K562 (cell line): Measurements from ENCODE around the gene SLAMF9. TPM values are rescaled to one million over a fixed set of nuclear protein-coding genes. Genes with fewer than 3 reads are reported as not detected.

Experiments used
- ATAC-seq: fragments of 200-7000 bp; cut with Tn5 transposase; 3 replicates; pipeline ENCODE4 v1.9.1; 2020; ENCODE audit warnings: moderate library complexity
- BruUV-seq: library from RNA; stranded (reverse); fragments of 400-500 nt; replicated peaks from 2 replicates; lab custom pipeline; 2021; lab: Mats Ljungman, UMichigan
- CTCF ChIA-PET: fragments of 300-600 bp; formaldehyde crosslinking; extraction: SDS; loops from one replicate; lab custom pipeline; 2021; ENCODE audit warnings: low intra/inter-chr PET ratio; lab: Yijun Ruan, JAX
- POLR2A ChIA-PET: fragments of 300-600, 350-650 bp; sonication (Branson Sonifier 250); formaldehyde crosslinking; extraction: SDS; loops from one replicate; lab custom pipeline; 2021; ENCODE audit warnings: antibody characterized with exemption, inconsistent platforms; lab: Yijun Ruan, JAX
- DNase-seq, 4 experiments: peaks; one replicate each; pipeline versions ENCODE4 v3.0.0 to v3.0.0-alpha.2; 2011 to 2018; ENCODE audit warnings: low spot score in 3 of 4, mixed read lengths in 3 of 4; ENCODE audit errors: extremely low read depth in 1 of 4
- FAIRE-seq: peaks from 2 replicates; lab custom pipeline; 2011; peaks lifted over from hg19 to GRCh38; lab: Jason Lieb, UNC
- H2AFZ ChIP-seq: 2 replicates; pipeline ENCODE4 v1.6.0; 2011; ENCODE audit warnings: low read depth, low read length, control low read depth, inconsistent platforms
- H3K27ac ChIP-seq: fragments of 200-600 bp; 3 replicates; pipeline ENCODE4 v1.8.0; 2011; ENCODE audit warnings: low read depth, mild to moderate bottlenecking, control low read depth, inconsistent platforms, low read length, moderate library complexity, mixed read lengths; ENCODE audit errors: extremely low read depth
- H3K27me3 ChIP-seq, 2 experiments: fragments of 300-600 bp in 1 of 2; 2 replicates in 1 of 2; 3 replicates in 1 of 2; pipeline versions ENCODE4 v1.6.0 to v1.8.0; 2011; ENCODE audit warnings: inconsistent platforms in 2 of 2, low read length in 2 of 2, mild to moderate bottlenecking in 1 of 2, mixed read lengths in 1 of 2, moderate library complexity in 1 of 2; ENCODE audit not compliant: control insufficient read depth in 2 of 2, insufficient read depth in 2 of 2
- H3K36me3 ChIP-seq: fragments of 300-600 bp; 3 replicates; pipeline ENCODE4 v1.8.0; 2011; ENCODE audit warnings: mild to moderate bottlenecking, low read length, inconsistent platforms; ENCODE audit not compliant: control insufficient read depth, insufficient read depth
- H3K4me1 ChIP-seq, 2 experiments: fragments of 200-600 bp in 1 of 2; replicated peaks in 1 of 2; 2 replicates in 1 of 2; 3 replicates in 1 of 2; pipeline versions ENCODE4 v1.5.1 to v1.8.0; 2011; ENCODE audit warnings: inconsistent platforms in 2 of 2, low read length in 2 of 2, mild to moderate bottlenecking in 1 of 2, mixed read lengths in 1 of 2, moderate library complexity in 1 of 2; ENCODE audit not compliant: control insufficient read depth in 2 of 2, insufficient read depth in 2 of 2
- H3K4me2 ChIP-seq: 2 replicates; pipeline ENCODE4 v1.6.1; 2011; ENCODE audit warnings: low read length, control low read depth, inconsistent platforms, mixed read lengths; ENCODE audit not compliant: insufficient read depth
- H3K4me3 ChIP-seq: fragments of 200-600 bp; sonication (generic), shearing (Covaris generic); 2 replicates; pipeline ENCODE4 v1.5.1; 2016; ENCODE audit warnings: control low read depth, inconsistent platforms
- H3K79me2 ChIP-seq: fragments of 200-600 bp; 3 replicates; pipeline ENCODE4 v1.8.0; 2011; ENCODE audit warnings: low read length, inconsistent platforms; ENCODE audit not compliant: control insufficient read depth, insufficient read depth
- H3K9ac ChIP-seq, 2 experiments: 2 replicates each; pipeline versions ENCODE4 v1.6.0 to v1.6.1; 2011; ENCODE audit warnings: low read depth in 2 of 2, low read length in 2 of 2, control low read depth in 1 of 2, inconsistent platforms in 1 of 2, mild to moderate bottlenecking in 1 of 2, mixed read lengths in 1 of 2; ENCODE audit not compliant: insufficient read depth in 1 of 2
- H3K9me1 ChIP-seq: one replicate; pipeline ENCODE4 v1.6.0; 2011; ENCODE audit warnings: inconsistent platforms, mild to moderate bottlenecking, low read length, moderate library complexity; ENCODE audit not compliant: control insufficient read depth, insufficient read depth
- H3K9me3 ChIP-seq: replicated peaks from 2 replicates; pipeline ENCODE4 v1.5.1; 2011; ENCODE audit warnings: low read depth, low read length, inconsistent platforms; ENCODE audit not compliant: control insufficient read depth, insufficient read depth
- H4K20me1 ChIP-seq: replicated peaks from 2 replicates; pipeline ENCODE4 v1.6.1; 2011; ENCODE audit warnings: low read length, inconsistent platforms, mixed read lengths; ENCODE audit not compliant: control insufficient read depth, insufficient read depth
- FOXA3 ChIP-seq, 2 experiments: fragments of 450-650 bp in 1 of 2; sonication (generic) in 1 of 2; formaldehyde crosslinking; IDR thresholded peaks in 1 of 2; conservative IDR thresholded peaks in 1 of 2; 2 replicates each; pipeline versions ENCODE4 v1.4.0 to v1.8.0; 2020 to 2022; ENCODE audit warnings: mild to moderate bottlenecking in 2 of 2, missing genetic modification reagents in 1 of 2
- WGBS: fragments of 100-300 bp; shearing (Covaris generic); methylation state at CpG from one replicate; pipeline ENCODE4 v1.1.6; 2016; ENCODE audit warnings: low coverage, mixed read lengths; ENCODE audit not compliant: insufficient coverage; ENCODE audit errors: missing lambda C conversion rate; 5-methylcytosine and 5-hydroxymethylcytosine counted together
- in situ Hi-C: fragments of 300-500 bp; cut with MboI; formaldehyde crosslinking; loops from 4 replicates; pipeline ENCODE4 v1.15.0; 2018; ENCODE audit warnings: inconsistent platforms, mixed read lengths
- intact Hi-C: fragments of 100-400 bp; cut with micrococcal nuclease; formaldehyde crosslinking; loops from 2 replicates; pipeline ENCODE4 v1.14.2; 2022
- polyA plus RNA-seq, 8 experiments: library from polyadenylated mRNA; depleted of rRNA in 4 of 8; stranded (reverse) in 5 of 8; unstranded in 3 of 8; fragments of >200 nt; fragmentation: Nextera tagmentation in 2 of 8; fragmentation: Illumina TruSeq in 1 of 8; extraction: Ambion mirVana in 2 of 8; extraction: Trizol in 1 of 8; gene quantifications; 2 replicates each; pipeline versions ENCODE4 v1.2.1 to v1.2.3, GENCODE V29; 2011 to 2014; ENCODE audit warnings: inconsistent platforms in 1 of 8, missing spikeins in 1 of 8
- total RNA-seq, 7 experiments: library from RNA; depleted of rRNA in 6 of 7; stranded (reverse); fragments of >200 nt in 6 of 7; fragmentation: Illumina TruSeq in 2 of 7; extraction: Trizol in 2 of 7; gene quantifications; 2 replicates each; pipeline versions ENCODE4 v1.2.1 to v1.2.3, GENCODE V29; 2011 to 2021; ENCODE audit warnings: low replicate concordance in 1 of 7
- TF ChIP-seq, protein P1 (sequence below): fragments of 250-450 bp; sonication (Bioruptor Pico); IDR thresholded peaks from 2 replicates; pipeline ENCODE4 v1.4.0; 2020; ENCODE audit warnings: mild to moderate bottlenecking, moderate library complexity

Gene SLAMF9
- total and polyA plus RNA-seq, 9 of the 15 experiments (the other 6 are each of a cell fraction or from before 2014, with no cell fraction given), result 0.13 to 0.21 TPM; not detected in 7

DNA sequence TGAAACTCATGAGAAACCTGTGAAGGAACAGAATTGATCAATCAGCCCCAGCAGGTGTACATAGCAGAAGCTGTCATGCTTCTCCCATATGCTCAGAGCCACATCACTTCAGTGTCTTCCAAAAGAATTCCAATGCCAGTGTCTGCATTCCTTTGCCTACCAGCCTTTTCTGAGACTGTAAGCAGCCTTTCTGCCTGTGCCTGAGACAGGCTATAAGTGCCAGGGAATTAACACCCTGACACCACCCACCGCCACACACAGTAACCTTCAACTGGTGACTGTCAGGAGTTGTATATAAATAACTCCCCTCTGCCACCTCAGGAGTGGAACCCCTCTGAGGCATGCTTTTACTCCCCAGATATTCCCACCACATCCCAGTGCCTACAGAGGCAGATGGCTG lies 38.1 kb upstream of the SLAMF9 start:
- intact Hi-C loops (no loop called here), in situ Hi-C loops (loop anchor here (25.0 kb wide), 1 partner anchor 805 kb away; no protein-coding TSS in a partner anchor)
- H3K9me3 ChIP-seq, result no peaks in the 10 kb centered on the region
- BruUV-seq, result no TSS peak
- no peak overlapping the region for H2AFZ ChIP-seq
- POLR2A ChIA-PET, result no interaction called here
- no peak overlapping the region for H3K4me3 ChIP-seq
- H3K79me2 ChIP-seq, result no peaks in the 10 kb centered on the region
- H3K4me1 ChIP-seq, result no peaks in the 10 kb centered on the region
- no peak for DNase-seq
- H3K27me3 ChIP-seq, result peaks cover 6 to 8% of the 10 kb centered on the region in 2 experiments; a peak in 4 of 5 replicates
- H3K27ac ChIP-seq, result no peak overlapping the region
- H3K36me3 ChIP-seq, result no peaks in the 10 kb centered on the region
- H4K20me1 ChIP-seq, result no peaks in the 10 kb centered on the region
- ATAC-seq, result no peak
- whole genome bisulfite sequencing, result 0% methylated on average over 1 of the region's 1 CpG
- no peak for FAIRE-seq
- H3K9me1 ChIP-seq, result no peaks in the 10 kb centered on the region
- no peak overlapping the region for H3K4me2 ChIP-seq
- H3K9ac ChIP-seq, result no peak overlapping the region
- TF ChIP-seq, protein P1, sequence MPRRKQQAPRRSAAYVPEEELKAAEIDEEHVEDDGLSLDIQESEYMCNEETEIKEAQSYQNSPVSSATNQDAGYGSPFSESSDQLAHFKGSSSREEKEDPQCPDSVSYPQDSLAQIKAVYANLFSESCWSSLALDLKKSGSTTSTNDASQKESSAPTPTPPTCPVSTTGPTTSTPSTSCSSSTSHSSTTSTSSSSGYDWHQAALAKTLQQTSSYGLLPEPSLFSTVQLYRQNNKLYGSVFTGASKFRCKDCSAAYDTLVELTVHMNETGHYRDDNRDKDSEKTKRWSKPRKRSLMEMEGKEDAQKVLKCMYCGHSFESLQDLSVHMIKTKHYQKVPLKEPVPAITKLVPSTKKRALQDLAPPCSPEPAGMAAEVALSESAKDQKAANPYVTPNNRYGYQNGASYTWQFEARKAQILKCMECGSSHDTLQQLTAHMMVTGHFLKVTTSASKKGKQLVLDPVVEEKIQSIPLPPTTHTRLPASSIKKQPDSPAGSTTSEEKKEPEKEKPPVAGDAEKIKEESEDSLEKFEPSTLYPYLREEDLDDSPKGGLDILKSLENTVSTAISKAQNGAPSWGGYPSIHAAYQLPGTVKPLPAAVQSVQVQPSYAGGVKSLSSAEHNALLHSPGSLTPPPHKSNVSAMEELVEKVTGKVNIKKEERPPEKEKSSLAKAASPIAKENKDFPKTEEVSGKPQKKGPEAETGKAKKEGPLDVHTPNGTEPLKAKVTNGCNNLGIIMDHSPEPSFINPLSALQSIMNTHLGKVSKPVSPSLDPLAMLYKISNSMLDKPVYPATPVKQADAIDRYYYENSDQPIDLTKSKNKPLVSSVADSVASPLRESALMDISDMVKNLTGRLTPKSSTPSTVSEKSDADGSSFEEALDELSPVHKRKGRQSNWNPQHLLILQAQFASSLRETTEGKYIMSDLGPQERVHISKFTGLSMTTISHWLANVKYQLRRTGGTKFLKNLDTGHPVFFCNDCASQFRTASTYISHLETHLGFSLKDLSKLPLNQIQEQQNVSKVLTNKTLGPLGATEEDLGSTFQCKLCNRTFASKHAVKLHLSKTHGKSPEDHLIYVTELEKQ (CRISPR knock-in tag), result no peak
- no peak for TF ChIP-seq FOXA3 (CRISPR knock-in tag; conservative IDR thresholded peaks at IDR 0.05 in 1 of 2, IDR thresholded peaks at IDR 0.05 in 1 of 2)
- TF ChIP-seq, all 486 proteins: peak for 0
- CTCF ChIA-PET, result no interaction called here
